Upper lobe of left lung (tissue), 4 donors: Measurements from ENCODE around the gene GNB3.

Experiments used
- CTCF ChIP-seq, 6 experiments: fragments of 450-650 bp in 4 of 6; fragments of 200-600 bp in 2 of 6; sonication (generic) in 2 of 6; IDR thresholded peaks; one replicate each; pipeline ENCODE4 v1.5.1; 2016 to 2019; ENCODE audit warnings: antibody characterized with exemption in 6 of 6
- EP300 ChIP-seq, 4 donors: sonication (generic); formaldehyde crosslinking; IDR thresholded peaks; one replicate each; pipeline ENCODE4 v1.5.1; 2017; ENCODE audit warnings: antibody characterized with exemption in 4 of 4, control low read depth in 2 of 4
- POLR2A ChIP-seq, 4 donors: fragments of 450-650 bp; IDR thresholded peaks; one replicate each; pipeline ENCODE4 v1.5.1; 2016 to 2017; ENCODE audit warnings: antibody characterized with exemption in 4 of 4, mild to moderate bottlenecking in 2 of 4
- POLR2AphosphoS5 ChIP-seq, 2 donors: sonication (generic); formaldehyde crosslinking; IDR thresholded peaks; one replicate each; pipeline ENCODE4 v1.5.1; 2017; ENCODE audit warnings: antibody characterized with exemption in 2 of 2

GRCh38 chr12:6866163-6866919 lies 25.6 kb downstream of the GNB3 start:
- no peak for TF ChIP-seq CTCF (IDR thresholded peaks at IDR 0.05)
- TF ChIP-seq POLR2A (IDR thresholded peaks at IDR 0.05) = no peak
- TF ChIP-seq EP300 (IDR thresholded peaks at IDR 0.05) = no peak
- TF ChIP-seq POLR2AphosphoS5 (IDR thresholded peaks at IDR 0.05) = no peak
